GM12878 (cell line): ENCODE results near the gene IL11. TPM values are rescaled to one million over a fixed set of nuclear protein-coding genes. Genes with fewer than 3 reads are reported as not detected.

ENCODE experiments used
- ASH2L ChIP-seq: fragments of 300-600, 200-600 bp; sonication (generic); IDR thresholded peaks from 2 replicates; pipeline ENCODE4 v1.6.1; 2017; ENCODE audit warnings: low read depth, mild to moderate bottlenecking, borderline replicate concordance
- CBFB ChIP-seq: IDR thresholded peaks from 2 replicates; pipeline ENCODE4 v1.6.1; 2016; ENCODE audit warnings: antibody characterized with exemption, low read depth
- CBX3 ChIP-seq: fragments of 200-600 bp; sonication (generic); IDR thresholded peaks from 2 replicates; pipeline ENCODE4 v1.6.1; 2016; ENCODE audit warnings: low read depth, borderline replicate concordance
- CHD4 ChIP-seq: fragments of 200-600 bp; sonication (generic); IDR thresholded peaks from 2 replicates; pipeline ENCODE4 v1.6.1; 2016; ENCODE audit warnings: mild to moderate bottlenecking
- CTCF ChIP-seq, 3 experiments: IDR thresholded peaks in 2 of 3; conservative IDR thresholded peaks in 1 of 3; 2 replicates each; pipeline ENCODE4 v1.5.1; 2011; ENCODE audit warnings: low read depth in 3 of 3, low read length in 3 of 3, mild to moderate bottlenecking in 3 of 3, control low read depth in 2 of 3, moderate library complexity in 2 of 3, inconsistent platforms in 1 of 3, mixed read lengths in 1 of 3; ENCODE audit not compliant: control insufficient read depth in 2 of 3, insufficient read depth in 1 of 3; ENCODE audit errors: extremely low read depth in 1 of 3
- E2F4 ChIP-seq: IDR thresholded peaks from 2 replicates; pipeline ENCODE4 v1.6.1; 2012; ENCODE audit warnings: low read depth, low read length, improper control_type of control experiment
- ESRRA ChIP-seq: IDR thresholded peaks from 2 replicates; pipeline ENCODE4 v1.6.1; 2012; ENCODE audit warnings: mild to moderate bottlenecking, low read length, improper control_type of control experiment
- ETV6 ChIP-seq, 2 experiments: fragments of 450-650 bp in 1 of 2; IDR thresholded peaks in 1 of 2; conservative IDR thresholded peaks in 1 of 2; 2 replicates each; pipeline ENCODE4 v1.6.1; 2014; ENCODE audit warnings: antibody characterized with exemption in 1 of 2, borderline replicate concordance in 1 of 2, low read depth in 1 of 2, mild to moderate bottlenecking in 1 of 2, moderate library complexity in 1 of 2
- EZH2 ChIP-seq: IDR thresholded peaks from 2 replicates; pipeline ENCODE4 v1.6.1; 2012; ENCODE audit warnings: low read depth, mild to moderate bottlenecking, control low read depth, inconsistent platforms, low read length, borderline replicate concordance; ENCODE audit not compliant: control insufficient read depth
- FOS ChIP-seq: IDR thresholded peaks from 3 replicates; pipeline ENCODE4 v1.6.1; 2011; ENCODE audit warnings: borderline replicate concordance; ENCODE audit not compliant: insufficient read length; ENCODE audit errors: extremely low read depth
- HCFC1 ChIP-seq: fragments of 150-350 bp; IDR thresholded peaks from 2 replicates; pipeline ENCODE4 v1.6.1; 2014; ENCODE audit warnings: low read length
- IKZF2 ChIP-seq, 2 experiments: fragments of 450-650 bp; IDR thresholded peaks; 2 replicates each; pipeline ENCODE4 v1.6.1; 2017; ENCODE audit warnings: mild to moderate bottlenecking in 2 of 2, moderate library complexity in 2 of 2
- NFYA ChIP-seq: IDR thresholded peaks from 2 replicates; pipeline ENCODE4 v1.6.1; 2011; ENCODE audit warnings: low read depth, mild to moderate bottlenecking, low read length, improper control_type of control experiment, borderline replicate concordance
- NRF1 ChIP-seq: conservative IDR thresholded peaks from 2 replicates; pipeline ENCODE4 v1.6.1; 2011; ENCODE audit warnings: mild to moderate bottlenecking, low read depth, low read length, improper control_type of control experiment
- POU2F2 ChIP-seq: IDR thresholded peaks from 3 replicates; pipeline ENCODE4 v1.6.1; 2011; ENCODE audit warnings: low read depth, mild to moderate bottlenecking, low read length, borderline replicate concordance
- SMARCA5 ChIP-seq: fragments of 450-650 bp; IDR thresholded peaks from 2 replicates; pipeline ENCODE4 v1.6.1; 2017; ENCODE audit warnings: mild to moderate bottlenecking
- YY1 ChIP-seq: IDR thresholded peaks from 2 replicates; pipeline ENCODE4 v1.6.1; 2011; ENCODE audit warnings: low read depth, mild to moderate bottlenecking, low read length
- ZBED1 ChIP-seq: IDR thresholded peaks from 2 replicates; pipeline ENCODE4 v1.6.1; 2016; ENCODE audit warnings: borderline replicate concordance
- ZSCAN29 ChIP-seq: fragments of 450-650 bp; IDR thresholded peaks from 2 replicates; pipeline ENCODE4 v1.6.1; 2017; ENCODE audit warnings: mild to moderate bottlenecking, moderate library complexity
- ZZZ3 ChIP-seq: IDR thresholded peaks from 2 replicates; pipeline ENCODE4 v1.6.1; 2011; ENCODE audit warnings: low read depth; ENCODE audit not compliant: control insufficient read depth, insufficient read length
- polyA plus RNA-seq, 11 experiments: library from polyadenylated mRNA; depleted of rRNA in 4 of 11; unstranded in 6 of 11; stranded (reverse) in 5 of 11; fragments of >200 nt; fragmentation: Nextera tagmentation in 4 of 11; fragmentation: Illumina TruSeq in 1 of 11; extraction: Ambion mirVana in 4 of 11; extraction: Trizol in 1 of 11; gene quantifications; 1 replicate in 1 of 11; 2 replicates in 10 of 11; pipeline versions ENCODE4 v1.2.1 to v1.2.3, GENCODE V29; 2011 to 2016; ENCODE audit warnings: inconsistent platforms in 2 of 11, missing spikeins in 2 of 11, low read depth in 1 of 11
- total RNA-seq, 4 experiments: library from RNA; depleted of rRNA in 3 of 4; stranded (reverse); fragments of >200 nt in 3 of 4; fragmentation: Illumina TruSeq in 1 of 4; extraction: Trizol in 1 of 4; gene quantifications; 2 replicates each; pipeline versions ENCODE4 v1.2.1 to v1.2.3, GENCODE V29; 2013 to 2021
- TF ChIP-seq, protein P1 (sequence below): IDR thresholded peaks from 2 replicates; pipeline ENCODE4 v1.6.1; 2011; ENCODE audit warnings: mild to moderate bottlenecking, low read depth, low read length, moderate library complexity; ENCODE audit not compliant: insufficient replicate concordance
- TF ChIP-seq, protein P2 (sequence below): fragments of 450-650 bp; IDR thresholded peaks from 2 replicates; pipeline ENCODE4 v1.6.1; 2016; ENCODE audit warnings: mild to moderate bottlenecking, moderate library complexity, borderline replicate concordance

The IL11 gene
- total and polyA plus RNA-seq, 10 of the 15 experiments (the other 5 are each of a cell fraction or from before 2014, with no cell fraction given) = 0.15 TPM; not detected in 9

DNA sequence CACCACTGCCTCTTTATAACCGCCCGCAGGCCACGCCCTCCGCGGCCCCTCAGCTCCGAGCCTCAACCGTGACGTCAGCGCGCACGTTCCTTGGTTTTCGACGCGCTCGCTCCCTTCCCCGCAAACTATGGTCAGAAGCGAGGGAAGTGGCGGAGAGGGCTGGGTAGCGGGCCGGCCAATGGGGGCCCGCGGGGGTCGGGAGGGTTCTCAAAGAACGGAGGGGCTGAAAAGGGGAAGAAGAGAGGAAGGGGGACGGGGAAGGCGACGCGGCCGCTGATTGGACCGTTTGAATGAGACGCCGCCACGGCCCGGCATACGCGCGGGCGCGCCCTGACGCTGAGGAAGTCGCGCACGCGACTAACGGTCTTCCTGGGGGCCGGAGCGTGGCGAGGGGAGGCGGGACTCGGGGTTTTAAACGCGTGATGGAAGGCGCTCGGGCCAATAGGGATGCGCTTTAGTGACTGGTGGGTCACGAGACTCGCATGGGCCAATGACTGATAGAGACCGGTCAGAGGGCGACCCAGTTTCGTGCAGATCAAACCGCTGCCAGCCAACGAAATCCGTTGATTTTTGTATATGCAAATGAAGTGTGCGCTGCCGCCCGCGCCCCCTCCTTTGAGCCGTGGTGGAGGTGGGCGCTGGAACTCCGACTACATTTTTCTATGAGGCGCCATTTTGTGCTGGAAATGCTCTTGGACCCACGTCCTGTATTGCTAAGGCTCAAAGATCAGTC, 37.7 kb upstream of the IL11 start (continued):
- TF ChIP-seq ETV6 (conservative IDR thresholded peaks at IDR 0.05 in 1 of 2, IDR thresholded peaks at IDR 0.05 in 1 of 2; ENCODE audit: borderline replicate concordance in 1 of 2, low read depth in 1 of 2) (no peak), ZZZ3 (no peak), YY1 (peak; percentile 95), IKZF2 (IDR thresholded peaks at IDR 0.05) (no peak; a peak in 1 of 4 replicates), ESRRA (no peak), ZSCAN29 (no peak), ZBED1 (no peak), SMARCA5 (no peak; the same call in 1 of the 2 replicates), POU2F2 (peak; percentile 97; the same call in 2 of the 3 replicates), ASH2L (no peak), EZH2 (no peak), CHD4 (no peak), CBX3 (no peak), FOS (peak; percentile 54), NFYA (peak; percentile 42), E2F4 (peak; percentile 94), HCFC1 (no peak), CTCF (IDR thresholded peaks at IDR 0.05 in 2 of 3, conservative IDR thresholded peaks at IDR 0.05 in 1 of 3; ENCODE audit: control insufficient read depth in 2 of 3, extremely low read depth in 1 of 3, insufficient read depth in 1 of 3, low read depth in 3 of 3, low read length in 3 of 3) (no peak), CBFB (0 out of 2 replicates have a peak, but pooled peaks have one; percentile 40), NRF1 (0 out of 2 replicates have a peak, but pooled peaks have one; percentile 34)
- TF ChIP-seq, protein P1, sequence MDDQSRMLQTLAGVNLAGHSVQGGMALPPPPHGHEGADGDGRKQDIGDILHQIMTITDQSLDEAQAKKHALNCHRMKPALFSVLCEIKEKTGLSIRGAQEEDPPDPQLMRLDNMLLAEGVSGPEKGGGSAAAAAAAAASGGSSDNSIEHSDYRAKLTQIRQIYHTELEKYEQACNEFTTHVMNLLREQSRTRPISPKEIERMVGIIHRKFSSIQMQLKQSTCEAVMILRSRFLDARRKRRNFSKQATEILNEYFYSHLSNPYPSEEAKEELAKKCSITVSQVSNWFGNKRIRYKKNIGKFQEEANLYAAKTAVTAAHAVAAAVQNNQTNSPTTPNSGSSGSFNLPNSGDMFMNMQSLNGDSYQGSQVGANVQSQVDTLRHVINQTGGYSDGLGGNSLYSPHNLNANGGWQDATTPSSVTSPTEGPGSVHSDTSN = peak; percentile 94
- TF ChIP-seq, protein P2, sequence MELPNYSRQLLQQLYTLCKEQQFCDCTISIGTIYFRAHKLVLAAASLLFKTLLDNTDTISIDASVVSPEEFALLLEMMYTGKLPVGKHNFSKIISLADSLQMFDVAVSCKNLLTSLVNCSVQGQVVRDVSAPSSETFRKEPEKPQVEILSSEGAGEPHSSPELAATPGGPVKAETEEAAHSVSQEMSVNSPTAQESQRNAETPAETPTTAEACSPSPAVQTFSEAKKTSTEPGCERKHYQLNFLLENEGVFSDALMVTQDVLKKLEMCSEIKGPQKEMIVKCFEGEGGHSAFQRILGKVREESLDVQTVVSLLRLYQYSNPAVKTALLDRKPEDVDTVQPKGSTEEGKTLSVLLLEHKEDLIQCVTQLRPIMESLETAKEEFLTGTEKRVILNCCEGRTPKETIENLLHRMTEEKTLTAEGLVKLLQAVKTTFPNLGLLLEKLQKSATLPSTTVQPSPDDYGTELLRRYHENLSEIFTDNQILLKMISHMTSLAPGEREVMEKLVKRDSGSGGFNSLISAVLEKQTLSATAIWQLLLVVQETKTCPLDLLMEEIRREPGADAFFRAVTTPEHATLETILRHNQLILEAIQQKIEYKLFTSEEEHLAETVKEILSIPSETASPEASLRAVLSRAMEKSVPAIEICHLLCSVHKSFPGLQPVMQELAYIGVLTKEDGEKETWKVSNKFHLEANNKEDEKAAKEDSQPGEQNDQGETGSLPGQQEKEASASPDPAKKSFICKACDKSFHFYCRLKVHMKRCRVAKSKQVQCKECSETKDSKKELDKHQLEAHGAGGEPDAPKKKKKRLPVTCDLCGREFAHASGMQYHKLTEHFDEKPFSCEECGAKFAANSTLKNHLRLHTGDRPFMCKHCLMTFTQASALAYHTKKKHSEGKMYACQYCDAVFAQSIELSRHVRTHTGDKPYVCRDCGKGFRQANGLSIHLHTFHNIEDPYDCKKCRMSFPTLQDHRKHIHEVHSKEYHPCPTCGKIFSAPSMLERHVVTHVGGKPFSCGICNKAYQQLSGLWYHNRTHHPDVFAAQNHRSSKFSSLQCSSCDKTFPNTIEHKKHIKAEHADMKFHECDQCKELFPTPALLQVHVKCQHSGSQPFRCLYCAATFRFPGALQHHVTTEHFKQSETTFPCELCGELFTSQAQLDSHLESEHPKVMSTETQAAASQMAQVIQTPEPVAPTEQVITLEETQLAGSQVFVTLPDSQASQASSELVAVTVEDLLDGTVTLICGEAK = no peak
